ENCODE data around the gene SLC1A3.

Gene SLC1A3

GRCh38 chr5:36685631-36686288 lies 79.4 kb downstream of the SLC1A3 start:
- DNase-seq (ENCODE audit: low read depth in 3 of 3), result no peak

- DNase-seq (ENCODE audit: low read depth in 3 of 3), result no peak
Observed at GRCh38 chr5:36686881-36687280, 80.5 kb downstream of the SLC1A3 start.

- DNase-seq (ENCODE audit: low read depth in 3 of 3), result no peak
Observed at GRCh38 chr5:36688722-36689121, 82.3 kb downstream of the SLC1A3 start.

GRCh38 chr5:36689225-36689624 lies 82.8 kb downstream of the SLC1A3 start:
- DNase-seq (ENCODE audit: low read depth in 3 of 3), result no peak

- DNase-seq (ENCODE audit: low read depth in 3 of 3), result peak; percentile 40 to 77 (median 50)
Observed at GRCh38 chr5:36690041-36690961, 83.9 kb downstream of the SLC1A3 start.

GRCh38 chr5:36691226-36691625 lies 84.8 kb downstream of the SLC1A3 start:
- no peak for DNase-seq (ENCODE audit: low read depth in 3 of 3)

- DNase-seq (ENCODE audit: low read depth in 3 of 3), result no peak
Observed at GRCh38 chr5:36691696-36692371, 85.4 kb downstream of the SLC1A3 start.

GRCh38 chr5:36692791-36693763 lies 86.7 kb downstream of the SLC1A3 start:
- DNase-seq (ENCODE audit: low read depth in 3 of 3), result peak in 2 of 3 experiments; percentile 6 to 44

- no peak for DNase-seq (ENCODE audit: low read depth in 3 of 3)
Observed at GRCh38 chr5:36694351-36694750, 87.9 kb downstream of the SLC1A3 start.

- peak; percentile 3 to 35 (median 6) for DNase-seq (ENCODE audit: low read depth in 3 of 3)
Observed at GRCh38 chr5:36696059-36696673, 89.8 kb downstream of the SLC1A3 start.

GRCh38 chr5:36698031-36698430 lies 91.6 kb downstream of the SLC1A3 start:
- DNase-seq (ENCODE audit: low read depth in 3 of 3), result no peak

- DNase-seq (ENCODE audit: low read depth in 3 of 3), result no peak
Observed at GRCh38 chr5:36701085-36701698, 94.8 kb downstream of the SLC1A3 start.

- DNase-seq (ENCODE audit: low read depth in 3 of 3), result no peak
Observed at GRCh38 chr5:36703245-36703860, 96.9 kb downstream of the SLC1A3 start.

GRCh38 chr5:36704131-36704530 lies 97.7 kb downstream of the SLC1A3 start:
- DNase-seq (ENCODE audit: low read depth in 3 of 3), result no peak

- DNase-seq (ENCODE audit: low read depth in 3 of 3), result no peak
Observed at GRCh38 chr5:36705055-36705454, 98.6 kb downstream of the SLC1A3 start.

GRCh38 chr5:36706662-36707061 lies 100.3 kb downstream of the SLC1A3 start:
- DNase-seq (ENCODE audit: low read depth in 3 of 3), result no peak

GRCh38 chr5:36708996-36709395 lies 102.6 kb downstream of the SLC1A3 start:
- no peak for DNase-seq (ENCODE audit: low read depth in 3 of 3)

GRCh38 chr5:36710039-36710438 lies 103.6 kb downstream of the SLC1A3 start:
- DNase-seq (ENCODE audit: low read depth in 3 of 3), result no peak

GRCh38 chr5:36712706-36713105 lies 106.3 kb downstream of the SLC1A3 start:
- DNase-seq (ENCODE audit: low read depth in 3 of 3), result no peak

GRCh38 chr5:36713541-36713940 lies 107.1 kb downstream of the SLC1A3 start:
- DNase-seq (ENCODE audit: low read depth in 3 of 3), result no peak
